NCI-H1105 (cell line): ENCODE measurements around the gene KCNQ5.
A peak's percentile ranks its signal among the peaks of the same experiment; 100 is the strongest.

Source experiments
- DNase-seq: peaks from one replicate; lab custom pipeline; 2025; lab: John Stamatoyannopoulos, UW

Gene KCNQ5

DNA sequence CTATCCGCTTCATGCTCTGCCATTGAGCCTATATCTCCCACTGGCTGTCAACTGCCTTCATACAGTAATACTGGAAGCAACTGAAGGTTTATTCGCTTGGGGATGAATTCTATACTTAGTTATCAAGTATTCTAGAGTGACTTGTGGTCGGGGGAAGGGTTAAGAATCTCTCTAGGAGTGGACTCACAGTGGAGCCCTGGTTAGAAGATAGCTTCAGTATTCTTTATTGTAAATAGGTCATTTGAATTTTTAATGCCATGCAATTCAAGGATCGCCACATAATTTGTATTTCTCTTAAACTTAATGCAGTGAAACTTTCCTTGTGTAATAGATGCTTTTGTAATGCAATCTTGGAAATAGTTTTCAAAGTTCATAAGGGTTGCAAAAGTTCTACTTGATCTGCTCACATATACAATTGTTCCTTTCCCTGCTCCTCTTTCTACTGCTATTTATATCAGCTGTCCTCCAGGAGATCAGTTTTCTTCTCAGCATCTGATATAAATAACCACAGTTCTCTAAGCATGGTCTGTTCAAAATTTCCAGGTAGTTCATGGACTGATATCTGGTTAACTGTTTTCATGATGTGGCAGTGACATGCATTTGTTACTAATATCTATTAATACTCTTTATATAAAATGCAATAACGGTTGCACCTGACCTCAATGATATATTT is 120.3 kb downstream of the KCNQ5 start:
- no peak for DNase-seq

DNA sequence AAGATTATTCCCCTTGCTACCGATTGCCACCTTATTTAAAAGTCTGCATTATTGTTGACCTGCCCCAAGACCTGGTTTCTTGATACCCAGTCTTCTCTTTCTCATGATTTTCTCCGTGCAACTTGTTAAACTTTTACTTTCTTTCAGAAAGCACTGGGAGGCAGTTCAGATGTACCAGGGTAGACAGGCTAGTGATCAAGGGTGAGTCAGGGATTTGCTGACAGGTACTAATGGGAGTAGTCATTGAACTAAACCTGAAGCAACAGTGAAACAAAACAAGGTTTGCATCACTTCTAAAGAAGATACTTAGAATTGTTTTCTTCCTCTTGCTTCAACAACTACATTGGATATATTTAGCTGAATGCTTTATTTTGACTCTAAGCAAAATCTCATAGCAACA is 124.4 kb downstream of the KCNQ5 start:
- DNase-seq = no peak

DNA sequence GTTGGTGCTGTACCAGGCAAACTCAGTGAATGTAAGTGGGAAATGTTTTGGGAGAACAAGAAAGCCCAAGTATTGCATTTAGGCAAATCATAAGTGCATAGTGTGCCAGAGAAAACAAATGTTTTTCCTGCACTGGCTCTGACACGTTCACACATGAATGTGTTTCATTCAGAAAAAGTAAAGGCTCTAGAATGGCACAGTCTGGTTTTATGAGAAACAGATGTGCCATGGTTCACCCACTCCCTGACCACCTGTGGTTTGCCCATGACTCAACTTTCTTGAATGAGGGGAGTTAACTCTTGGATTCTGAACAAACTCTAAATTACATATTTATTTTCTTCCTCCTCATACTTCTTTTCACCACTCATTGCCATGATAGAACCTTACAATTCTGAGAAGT is 126.9 kb downstream of the KCNQ5 start:
- DNase-seq = no peak

DNA sequence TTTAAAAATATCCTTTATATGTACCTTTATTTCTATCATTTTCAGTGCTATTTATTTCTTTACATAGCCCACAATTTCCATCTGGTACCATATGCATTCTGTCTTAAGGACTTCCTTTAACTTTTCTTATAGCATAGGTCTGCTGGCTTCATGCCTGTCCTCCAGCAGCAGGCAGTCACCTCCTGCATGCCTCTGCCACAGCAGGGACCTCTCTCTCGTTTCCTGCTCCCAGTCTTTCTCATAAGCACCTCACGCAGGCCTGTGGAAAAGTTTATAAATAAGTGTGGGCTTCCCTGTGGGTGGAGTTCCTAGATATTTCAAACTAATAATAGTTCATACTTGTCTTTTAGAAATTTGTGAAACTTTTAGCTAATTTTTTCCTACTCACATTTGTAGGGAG is 133.9 kb downstream of the KCNQ5 start:
- no peak for DNase-seq

DNA sequence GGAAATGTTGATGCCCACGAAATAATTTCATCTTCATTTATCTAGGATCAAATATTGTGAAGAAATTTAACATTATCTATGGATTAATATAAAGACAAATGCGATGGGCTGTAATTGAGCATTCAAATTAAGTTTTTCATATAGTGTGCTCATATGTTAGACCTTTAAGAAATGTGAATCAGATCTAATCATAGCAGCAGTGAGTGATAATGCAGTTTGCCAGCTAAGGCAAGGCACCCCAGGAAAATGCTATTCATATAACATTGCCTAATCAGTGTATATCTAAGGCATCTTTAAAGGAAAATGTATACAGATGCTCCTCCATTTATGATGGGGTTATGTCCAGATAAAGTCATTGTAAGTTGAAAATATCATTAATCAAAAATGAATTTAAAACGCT is 135.2 kb downstream of the KCNQ5 start:
- DNase-seq = no peak

DNA sequence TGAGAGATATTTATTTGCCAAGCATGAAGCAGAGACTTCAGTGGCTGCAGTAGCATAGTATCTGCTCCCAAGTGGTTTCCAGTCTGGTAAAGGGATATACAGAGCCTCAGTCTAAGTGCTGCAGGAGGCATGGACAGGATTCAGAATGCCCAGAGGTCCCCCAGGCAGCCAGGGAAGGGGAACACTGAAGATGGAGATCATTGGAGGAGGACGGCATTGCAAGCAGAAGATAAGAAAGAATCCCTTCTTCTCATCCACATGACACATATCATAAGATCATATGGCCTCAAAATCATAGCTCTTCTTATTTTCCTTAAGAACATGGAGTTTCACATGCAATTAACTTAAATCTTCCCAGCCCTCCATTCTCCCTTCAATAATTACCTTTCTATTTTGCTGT is 136.1 kb downstream of the KCNQ5 start:
- no peak for DNase-seq

DNA sequence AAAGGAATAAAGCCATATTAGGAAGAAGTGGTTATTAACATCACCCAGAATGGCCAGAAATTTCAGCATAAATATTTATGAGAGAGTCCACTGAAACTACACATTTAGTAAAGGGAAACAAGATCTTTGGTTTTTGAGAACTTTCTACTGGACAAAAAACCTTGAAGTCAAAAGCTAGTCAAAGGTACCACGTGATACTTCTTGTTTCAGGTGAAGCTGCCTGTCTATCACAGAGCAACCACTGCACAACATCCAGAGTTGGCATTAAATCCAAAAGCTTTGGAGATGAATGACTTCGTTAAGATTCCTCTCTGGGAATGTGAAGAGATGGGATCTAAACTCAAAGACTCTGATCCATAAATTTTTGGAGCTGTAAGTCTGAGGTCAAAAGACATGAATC is 137.0 kb downstream of the KCNQ5 start:
- DNase-seq = no peak

DNA sequence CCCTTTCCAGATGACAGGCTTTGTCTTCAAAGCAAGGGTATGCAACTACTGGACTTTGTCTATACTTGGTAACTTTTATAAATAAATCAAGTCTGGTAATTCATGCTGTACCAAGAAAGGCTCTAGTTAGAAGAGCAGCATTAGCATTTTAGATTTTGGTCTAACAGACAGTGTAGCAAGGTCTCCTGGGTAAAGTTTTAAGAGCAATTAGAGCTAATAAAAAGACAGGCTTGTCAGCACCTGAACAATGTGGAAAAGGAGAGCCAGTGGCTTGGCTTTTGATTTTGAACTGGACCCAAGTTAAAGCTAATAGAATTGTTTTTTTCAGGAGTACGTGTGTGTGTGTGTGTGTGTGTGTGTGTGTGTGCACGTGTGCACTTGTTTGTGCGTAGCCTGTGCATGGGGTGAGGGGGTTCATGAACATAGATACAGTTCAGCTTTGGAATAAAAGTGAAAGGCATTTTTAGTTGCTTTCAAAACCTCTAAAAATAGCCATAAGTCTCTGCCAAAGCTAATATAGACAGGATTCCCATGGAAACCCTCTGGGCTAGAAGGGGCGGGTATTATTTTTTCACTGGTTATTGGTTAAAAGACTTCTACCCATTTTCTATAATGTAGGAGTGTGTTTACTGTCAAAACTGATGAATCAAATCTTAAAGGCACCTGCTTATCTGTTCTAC is 138.4 kb downstream of the KCNQ5 start:
- DNase-seq = no peak

DNA sequence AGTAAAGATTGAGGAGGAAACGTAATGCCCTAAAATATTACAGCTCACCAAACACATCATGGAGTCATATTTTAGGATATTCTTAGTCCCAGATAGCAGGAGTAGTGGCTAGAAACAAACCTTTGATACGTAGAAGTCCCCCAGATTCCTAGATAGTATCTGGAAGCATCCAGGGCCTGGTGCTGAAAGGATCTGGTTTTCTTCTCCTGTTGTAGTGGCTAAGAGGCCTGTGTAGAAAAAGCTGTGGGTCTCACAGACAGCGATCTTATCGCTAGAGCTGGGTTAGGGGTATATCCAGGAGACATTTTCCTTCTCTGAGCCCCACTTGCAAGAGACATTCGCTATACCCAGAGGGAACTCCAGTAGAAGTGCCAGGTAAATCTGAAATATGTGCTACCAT is 139.9 kb downstream of the KCNQ5 start:
- DNase-seq = no peak

DNA sequence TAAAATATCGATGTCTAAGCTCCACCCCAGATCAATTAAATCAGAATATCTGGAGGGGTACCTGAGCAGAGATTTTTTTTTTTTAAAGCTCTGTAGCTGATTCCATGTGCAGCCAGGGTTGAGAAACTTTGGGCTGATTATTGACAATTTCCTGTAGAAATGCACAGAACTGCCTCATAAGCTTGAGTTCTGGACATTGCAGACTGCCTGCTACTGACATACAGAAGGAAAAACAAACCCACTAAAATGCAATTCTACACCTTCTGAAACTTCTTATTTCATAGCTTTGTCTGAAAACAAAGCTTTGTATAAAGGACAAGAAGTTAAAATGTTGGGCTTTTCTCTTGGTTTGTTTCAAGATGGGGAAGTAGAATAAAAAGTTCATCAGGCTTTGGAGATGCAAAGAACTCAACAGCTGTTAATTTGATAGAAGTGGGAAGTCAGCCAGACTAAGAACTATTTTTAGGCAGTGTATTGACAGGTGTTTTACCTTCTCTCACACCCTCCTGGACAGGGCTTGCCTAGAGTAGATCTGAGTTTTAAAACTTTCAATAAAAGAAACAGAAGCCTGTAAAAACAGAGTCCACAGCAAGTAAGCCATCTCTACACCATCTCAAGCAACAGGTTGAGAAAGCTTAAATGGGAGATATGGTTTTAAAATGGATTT is 147.7 kb downstream of the KCNQ5 start:
- peak; percentile 31 for DNase-seq

DNA sequence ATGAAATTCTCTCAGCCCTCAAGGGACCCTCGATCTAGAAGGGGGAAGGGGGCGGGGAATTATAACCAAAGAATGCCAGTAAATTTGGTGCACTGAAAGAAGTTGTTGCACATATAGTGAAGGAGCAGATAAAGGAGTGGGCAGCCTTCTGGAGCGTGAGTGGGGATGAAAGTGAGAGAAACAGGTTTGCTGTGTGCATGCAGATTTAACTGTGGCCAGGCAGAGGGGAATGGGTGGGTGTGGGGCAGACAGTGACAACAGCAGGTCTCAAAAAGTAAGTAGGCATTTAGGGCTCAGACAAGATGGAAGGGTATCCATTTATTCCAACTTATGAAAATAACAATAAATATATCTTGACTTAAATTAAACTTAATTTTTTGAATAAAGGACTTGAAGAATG is 149.1 kb downstream of the KCNQ5 start:
- DNase-seq = no peak

DNA sequence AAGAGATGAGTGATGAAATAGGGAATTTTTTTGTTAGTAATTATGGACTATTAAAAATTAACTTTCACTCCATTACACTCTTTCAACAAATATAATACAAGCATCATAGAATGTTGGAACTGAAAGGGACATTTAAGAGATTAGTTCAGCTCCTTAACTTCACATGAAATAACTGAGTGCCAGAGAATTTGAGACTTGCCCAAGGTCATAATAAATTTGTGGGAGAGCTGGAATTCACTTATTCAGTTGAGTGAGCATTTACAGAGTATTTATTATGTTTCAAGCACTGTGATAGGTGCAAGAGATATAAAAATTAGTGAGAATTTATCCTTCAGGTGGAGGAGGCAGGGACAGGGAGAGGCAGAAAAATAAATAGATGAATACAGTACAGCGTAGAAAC is 154.6 kb downstream of the KCNQ5 start:
- DNase-seq = no peak

DNA sequence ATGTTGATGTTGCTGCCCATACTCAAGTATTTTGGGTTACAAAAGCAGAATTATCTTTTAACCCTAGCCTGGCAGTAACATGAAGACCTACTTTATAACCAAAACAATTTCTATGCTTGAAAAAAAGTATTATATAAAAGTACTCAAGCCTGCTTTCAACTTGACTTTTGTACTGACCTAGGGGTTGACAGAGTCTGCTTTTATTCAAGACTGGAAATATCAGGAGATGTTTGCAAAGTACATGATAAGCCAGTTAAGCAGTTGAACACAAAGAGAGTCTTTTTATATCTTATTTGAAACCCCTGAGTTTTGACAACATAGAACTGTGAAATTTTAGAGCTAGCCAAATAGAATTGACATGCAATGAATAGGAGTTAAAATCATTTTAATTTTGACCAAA is 159.8 kb downstream of the KCNQ5 start:
- DNase-seq = no peak

DNA sequence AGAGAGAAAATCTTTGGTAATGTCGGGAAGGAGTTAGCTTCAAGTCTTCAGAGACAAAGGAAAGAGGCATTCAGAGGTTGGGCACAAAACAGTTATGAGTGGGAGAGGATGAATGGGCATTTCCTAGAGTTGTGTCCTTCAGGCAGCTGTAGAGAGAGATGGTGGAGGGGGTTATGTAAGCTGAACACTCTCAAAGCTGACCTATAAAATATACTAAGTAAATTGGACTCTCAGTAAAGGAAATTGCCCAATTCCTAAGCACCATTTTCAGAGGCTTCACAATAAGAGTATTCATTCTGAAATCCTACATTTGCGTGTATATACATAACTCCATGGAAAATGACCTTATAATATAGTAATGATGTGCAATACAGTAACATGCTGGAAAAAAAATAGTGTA is 161.2 kb downstream of the KCNQ5 start:
- DNase-seq = no peak

DNA sequence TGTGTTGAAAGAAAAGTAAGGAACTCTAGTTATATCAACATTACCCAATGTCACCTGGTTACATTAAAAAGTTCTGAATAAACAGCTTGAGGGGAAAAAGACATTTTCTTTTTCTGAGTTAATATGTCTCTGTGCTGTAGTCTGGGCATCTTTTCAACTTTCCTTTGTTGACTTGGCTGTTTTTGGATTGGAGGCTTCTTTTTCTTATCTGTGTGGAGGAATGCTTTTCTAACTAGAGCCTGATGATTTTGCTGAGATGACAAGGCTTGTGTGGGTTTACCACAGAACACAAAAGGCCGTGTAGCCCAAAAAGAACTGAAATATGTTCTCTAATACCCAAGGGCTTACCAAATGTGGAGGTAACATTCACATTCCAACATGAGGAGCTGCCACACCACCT is 161.8 kb downstream of the KCNQ5 start:
- DNase-seq = no peak

DNA sequence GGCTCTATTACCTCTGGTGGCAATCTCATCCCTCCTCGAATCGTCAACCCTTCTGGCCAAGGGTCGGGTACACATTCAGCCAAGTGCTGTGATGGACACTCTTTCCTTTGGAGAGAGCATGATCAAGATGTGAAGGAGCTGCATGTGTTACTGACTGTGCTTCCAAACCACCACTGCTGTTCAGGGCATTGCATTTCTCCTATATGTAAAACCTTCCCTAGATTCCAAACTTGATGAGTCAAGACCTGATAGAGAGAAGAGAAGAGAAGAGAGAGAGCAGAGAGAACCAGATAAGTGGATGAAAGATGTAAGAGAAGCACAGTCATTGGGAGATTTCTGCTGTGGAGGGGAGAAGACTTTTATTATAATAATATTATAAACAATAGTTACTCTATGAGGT is 162.2 kb downstream of the KCNQ5 start:
- no peak for DNase-seq

DNA sequence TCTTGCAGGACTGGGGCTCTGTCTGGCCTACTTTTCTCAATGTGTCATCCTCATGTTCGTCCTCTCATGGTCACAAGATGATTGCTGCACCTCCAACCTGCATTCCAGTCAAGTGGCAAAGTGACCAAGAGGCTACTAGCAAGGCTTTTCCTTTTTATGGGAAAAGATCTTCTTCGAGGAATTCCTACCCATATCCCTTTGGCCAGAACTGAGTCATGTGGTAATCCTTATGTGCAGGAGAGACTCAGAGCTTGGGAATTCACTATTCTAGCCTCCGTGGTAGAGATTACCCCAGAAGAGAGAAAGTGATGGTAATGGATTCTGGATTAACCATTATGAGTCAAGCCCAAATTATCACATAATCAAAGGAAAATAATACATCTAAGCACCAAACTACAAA is 162.7 kb downstream of the KCNQ5 start:
- no peak for DNase-seq

DNA sequence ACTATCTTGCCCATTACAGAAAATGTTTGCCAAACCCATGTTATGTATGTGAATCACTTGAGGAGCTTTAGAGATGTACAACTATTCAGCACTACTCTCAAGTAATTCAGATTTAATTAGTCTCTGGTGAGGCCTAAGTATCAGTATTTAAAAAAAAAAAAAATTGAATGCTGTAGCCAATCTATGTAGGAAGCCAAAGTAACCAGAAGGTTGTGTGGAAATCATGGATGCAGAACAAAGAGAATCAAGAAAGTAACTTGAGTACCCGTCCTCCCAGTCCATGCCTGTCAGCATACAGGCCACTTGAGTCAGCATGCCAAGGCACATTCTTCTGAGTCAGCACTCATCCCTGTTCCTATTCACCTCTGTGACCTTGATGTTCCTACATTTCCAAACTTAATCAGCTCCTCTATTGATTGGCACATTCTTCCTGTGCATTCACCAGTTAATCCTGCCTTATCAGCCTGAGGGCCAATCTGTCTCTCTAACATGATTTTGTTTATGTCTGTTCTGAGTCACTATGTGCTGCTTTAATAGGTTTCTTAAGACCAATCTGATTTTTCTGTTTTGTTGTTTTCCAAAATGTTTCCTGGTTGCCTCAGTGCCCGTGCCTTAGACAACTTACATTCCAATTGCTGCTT is 165.6 kb downstream of the KCNQ5 start:
- no peak for DNase-seq

DNA sequence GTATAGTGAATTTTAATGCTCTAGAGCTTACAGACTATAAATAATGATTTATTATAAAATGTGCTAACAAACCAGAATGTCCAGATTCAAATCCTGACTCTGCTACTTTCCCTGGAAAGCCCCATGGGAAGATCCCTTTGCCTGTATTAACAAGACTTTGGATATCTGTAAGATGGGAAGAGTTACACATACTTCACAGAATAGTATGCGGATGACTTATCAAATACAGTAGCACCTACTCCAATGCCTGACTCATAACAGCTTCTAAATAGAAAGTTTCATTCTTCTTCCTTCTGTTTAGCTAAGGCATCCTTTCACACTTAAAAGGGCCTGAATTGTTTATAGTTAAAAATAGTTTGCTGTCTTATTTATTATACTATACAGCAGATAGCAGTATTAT is 166.3 kb downstream of the KCNQ5 start:
- DNase-seq = no peak

DNA sequence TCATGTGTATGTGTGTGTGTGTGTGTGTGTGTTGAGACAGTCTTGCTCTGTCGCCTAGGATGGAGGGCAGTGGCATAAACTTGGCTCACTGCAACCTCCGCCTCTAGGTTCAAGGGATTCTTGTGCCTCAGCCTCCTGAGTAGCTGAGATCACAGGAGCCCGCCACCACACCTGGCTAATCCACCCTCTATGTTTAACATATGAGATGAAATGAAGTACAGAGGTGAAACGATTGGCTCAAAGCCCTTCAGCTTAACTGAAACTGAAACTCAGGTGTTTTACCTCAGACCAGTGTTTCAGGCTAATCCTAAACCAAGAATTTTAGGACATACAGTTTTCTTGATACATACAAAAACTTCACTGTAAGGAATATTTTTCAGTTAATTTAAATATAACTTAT is 167.3 kb downstream of the KCNQ5 start:
- DNase-seq = no peak

DNA sequence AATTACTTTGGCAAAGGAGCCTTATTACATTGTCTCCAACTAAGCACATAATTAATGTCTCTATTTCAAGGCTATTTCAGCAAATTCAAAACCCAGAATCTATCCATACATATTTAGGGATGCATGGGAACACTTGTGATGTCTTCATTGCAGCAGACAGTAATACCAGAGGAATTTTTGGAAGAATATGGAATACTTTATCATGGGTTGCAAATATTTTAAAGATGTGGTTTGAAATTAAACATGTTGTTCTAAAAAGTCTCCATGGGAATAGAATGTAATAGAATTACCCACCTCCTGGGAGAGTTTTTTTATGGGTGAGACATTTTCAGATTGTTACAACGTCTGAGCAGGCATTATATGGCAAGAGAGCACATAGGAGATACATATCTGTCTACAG is 170.8 kb downstream of the KCNQ5 start:
- no peak for DNase-seq

DNA sequence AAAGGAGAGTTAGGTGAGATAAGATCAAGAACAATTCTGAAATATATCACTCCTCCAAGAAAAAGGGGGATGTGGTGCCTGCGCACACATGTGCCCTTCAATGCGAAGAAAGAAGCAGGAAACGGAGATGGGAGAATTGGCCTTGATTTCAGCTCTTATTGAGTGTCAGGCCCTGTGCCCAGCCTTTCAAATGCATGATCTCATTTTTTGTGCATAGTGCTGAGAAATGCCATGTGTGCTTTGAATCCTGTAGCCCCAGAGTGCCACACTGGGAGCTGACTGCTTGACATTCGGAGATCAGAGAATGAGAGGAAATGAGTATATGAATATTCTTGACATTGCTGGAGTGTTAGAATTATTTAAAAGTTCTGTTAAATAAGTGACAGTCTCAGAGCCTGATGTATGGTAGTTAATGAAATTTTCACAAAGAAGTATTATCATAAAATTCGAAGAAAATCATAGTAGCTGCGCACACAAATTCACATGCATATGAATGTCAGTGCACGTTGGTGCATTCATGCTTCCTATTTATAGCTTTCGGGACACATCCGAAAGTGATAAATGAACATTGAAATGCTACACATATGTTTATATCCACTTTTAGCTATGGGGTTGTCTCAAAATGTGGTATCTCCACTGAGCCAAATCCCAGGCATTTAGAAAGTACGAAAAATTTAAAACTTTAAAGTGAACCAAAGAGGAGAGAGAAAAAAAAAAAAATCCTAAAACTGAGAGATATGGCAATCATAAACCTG is 172.0 kb downstream of the KCNQ5 start:
- no peak for DNase-seq
